ENCODE results near the gene POP5.
"Not testable (repeated sequence)": the region's sequence is repeated elsewhere in the genome, so short reads cannot be mapped to it uniquely, and the experiment has no call there.

- TF ChIP-seq POLR2A, USF2 (IDR thresholded peaks at IDR 0.05; ENCODE audit: low read depth, low read length): not testable (repeated sequence)
Observed at GRCh38 chr12:120617767-120618166, 36.6 kb upstream of the POP5 start.

Measured in IMR-90 (cell line).